ENCODE results near the gene CD28. TPM values are rescaled to one million over a fixed set of nuclear protein-coding genes. Genes with fewer than 3 reads are reported as not detected.

The CD28 gene
- total RNA-seq, 4 donors from 2014 or later, result 1.6 to 16.3 (median 6.0) TPM

- no peak for ATAC-seq (ENCODE audit: low FRiP score)
- no peak for DNase-seq (ENCODE audit: low spot score)
- TF ChIP-seq CTCF (IDR thresholded peaks at IDR 0.05), result no peak
These were observed 34.4 kb downstream of the CD28 start for GRCh38 chr2:203740871-203741281.

GRCh38 chr2:203741566-203741965, 35.1 kb downstream of the CD28 start:
- ATAC-seq (ENCODE audit: low FRiP score) (no peak), DNase-seq (ENCODE audit: low spot score) (no peak)

GRCh38 chr2:203743441-203743981, 37.1 kb downstream of the CD28 start:
- DNase-seq (ENCODE audit: low spot score), result no peak

More at GRCh38 chr2:203741566-203741965, 35.1 kb downstream of the CD28 start:
- no peak for TF ChIP-seq CTCF (IDR thresholded peaks at IDR 0.05)

GRCh38 chr2:203744091-203744490, 37.7 kb downstream of the CD28 start:
- no peak for TF ChIP-seq CTCF (IDR thresholded peaks at IDR 0.05)
- ATAC-seq (ENCODE audit: low FRiP score) (no peak), DNase-seq (ENCODE audit: low spot score) (no peak)

More at GRCh38 chr2:203743441-203743981, 37.1 kb downstream of the CD28 start:
- peak; percentile 84 for ATAC-seq (ENCODE audit: low FRiP score)
- TF ChIP-seq CTCF (IDR thresholded peaks at IDR 0.05), result no peak

GRCh38 chr2:203745267-203745666, 38.8 kb downstream of the CD28 start:
- no peak for TF ChIP-seq CTCF (IDR thresholded peaks at IDR 0.05)
- ATAC-seq (ENCODE audit: low FRiP score), result no peak
- no peak for DNase-seq (ENCODE audit: low spot score)

- TF ChIP-seq CTCF (IDR thresholded peaks at IDR 0.05), result no peak
- ATAC-seq (ENCODE audit: low FRiP score), result no peak
These were observed 42.1 kb downstream of the CD28 start for GRCh38 chr2:203748331-203749126.

More at GRCh38 chr2:203748331-203749126, 42.1 kb downstream of the CD28 start:
- no peak for DNase-seq (ENCODE audit: low spot score)
